Measurements from ENCODE around the gene RAI1.
"Not testable (repeated sequence)": the region's sequence is repeated elsewhere in the genome, so short reads cannot be mapped to it uniquely, and the experiment has no call there.

RAI1 gene

GRCh38 chr17:17671369-17672129, 9.7 kb upstream of the RAI1 start:
- no peak overlapping the region for H3K27ac ChIP-seq
- TF ChIP-seq ZFX (IDR thresholded peaks at IDR 0.05) (no peak), CTCF (conservative IDR thresholded peaks at IDR 0.05) (no peak)

GRCh38 chr17:17672453-17673368, 8.5 kb upstream of the RAI1 start:
- H3K27ac ChIP-seq = no peak overlapping the region
- TF ChIP-seq CTCF (conservative IDR thresholded peaks at IDR 0.05) (no peak), ZFX (IDR thresholded peaks at IDR 0.05) (no peak)

- TF ChIP-seq CTCF (conservative IDR thresholded peaks at IDR 0.05) (no peak), ZFX (IDR thresholded peaks at IDR 0.05) (no peak)
- no peak overlapping the region for H3K27ac ChIP-seq
Observed at GRCh38 chr17:17675416-17675815, 5.8 kb upstream of the RAI1 start.

GRCh38 chr17:17675925-17676534, 5.2 kb upstream of the RAI1 start:
- H3K27ac ChIP-seq = no peak overlapping the region
- TF ChIP-seq CTCF (conservative IDR thresholded peaks at IDR 0.05) = no peak
- TF ChIP-seq ZFX (IDR thresholded peaks at IDR 0.05) = no peak

- H3K27ac ChIP-seq = no peak overlapping the region
- TF ChIP-seq CTCF (conservative IDR thresholded peaks at IDR 0.05) (no peak), ZFX (IDR thresholded peaks at IDR 0.05) (no peak)
Observed at GRCh38 chr17:17676752-17677151, 4.5 kb upstream of the RAI1 start.

GRCh38 chr17:17677299-17678040, 3.8 kb upstream of the RAI1 start:
- no peak for TF ChIP-seq ZFX (IDR thresholded peaks at IDR 0.05)
- TF ChIP-seq CTCF (conservative IDR thresholded peaks at IDR 0.05) = no peak
- no peak overlapping the region for H3K27ac ChIP-seq

- not testable (repeated sequence) for H3K27ac ChIP-seq
Observed at GRCh38 chr17:17678063-17678699, 3.1 kb upstream of the RAI1 start.

Data from C4-2B (cell line).